Erythroblast (primary cell): ENCODE measurements around the gene HINT3.

Source experiments
- GATA1 ChIP-seq: IDR thresholded peaks from 2 replicates; pipeline ENCODE4 v1.6.1; 2011; ENCODE audit warnings: low read depth, mild to moderate bottlenecking, control low read depth, low read length, moderate library complexity
- POLR2A ChIP-seq: IDR thresholded peaks from 2 replicates; pipeline ENCODE4 v1.6.1; 2011; ENCODE audit warnings: mild to moderate bottlenecking, low read length

DNA sequence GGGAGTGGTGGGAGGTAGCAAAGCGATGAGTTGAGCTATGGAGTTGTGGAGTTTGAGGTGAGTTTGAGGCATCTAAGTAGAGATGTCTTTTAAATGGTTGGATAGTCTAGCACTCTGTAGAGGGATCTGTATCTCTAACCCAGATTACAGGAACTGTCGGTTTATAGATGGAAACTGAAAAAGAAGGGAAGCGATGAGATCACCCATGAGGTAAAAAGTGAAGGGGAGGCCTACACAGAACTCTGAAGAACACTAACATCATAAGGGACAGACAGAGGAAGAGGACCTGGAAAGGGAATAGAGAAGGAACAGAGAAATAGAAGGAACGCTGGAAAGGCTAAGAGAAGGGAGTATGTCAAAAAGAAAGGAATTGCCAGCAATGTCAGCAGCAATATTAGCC, 2.5 kb downstream of the HINT3 start:
- TF ChIP-seq POLR2A (no peak), GATA1 (no peak)
